Prostate gland (tissue), 2 donors: Measurements from ENCODE around the gene GPER1. TPM values are rescaled to one million over a fixed set of nuclear protein-coding genes. Genes with fewer than 3 reads are reported as not detected.
"Not testable (repeated sequence)": the region's sequence is repeated elsewhere in the genome, so short reads cannot be mapped to it uniquely, and the experiment has no call there.

ENCODE experiments used
- DNase-seq: peaks from one replicate; pipeline ENCODE4 v3.0.0-alpha.2; 2019; ENCODE audit warnings: low spot score
- H3K27ac ChIP-seq, 2 donors: fragments of 200-600 bp; sonication (generic); 2 replicates each; pipeline ENCODE4 v1.5.1; 2017 to 2019
- H3K27me3 ChIP-seq: fragments of 200-600 bp; sonication (generic); replicated peaks from 2 replicates; pipeline ENCODE4 v1.5.1; 2019; ENCODE audit not compliant: insufficient read depth
- H3K36me3 ChIP-seq, 2 donors: fragments of 200-600 bp; sonication (generic); 1 replicate in 1 of 2; 2 replicates in 1 of 2; pipeline versions ENCODE4 v1.5.1 to v1.8.1; 2017 to 2019
- H3K4me1 ChIP-seq: fragments of 200-600 bp; sonication (generic); replicated peaks from 2 replicates; pipeline ENCODE4 v1.5.1; 2019
- H3K4me3 ChIP-seq, 2 donors: fragments of 200-600 bp; sonication (generic); 2 replicates each; pipeline ENCODE4 v1.5.1; 2017 to 2019
- H3K9me3 ChIP-seq: fragments of 200-600 bp; sonication (generic); 2 replicates; pipeline ENCODE4 v1.5.1; 2017
- POLR2A ChIP-seq: fragments of 450-650 bp; IDR thresholded peaks from one replicate; pipeline ENCODE4 v1.6.1; 2016; ENCODE audit warnings: antibody characterized with exemption, mild to moderate bottlenecking
- POLR2AphosphoS5 ChIP-seq: sonication (generic); formaldehyde crosslinking; IDR thresholded peaks from one replicate; pipeline ENCODE4 v1.6.1; 2017; ENCODE audit warnings: antibody characterized with exemption
- WGBS: methylation state at CpG from one replicate; pipeline ENCODE4 v1.1.5; 2018; 5-methylcytosine and 5-hydroxymethylcytosine counted together
- intact Hi-C: fragments of 100-400 bp; cut with DNase I; formaldehyde crosslinking; loops from one replicate; pipeline ENCODE4 v1.14.2; 2022
- total RNA-seq, 2 donors: library from RNA; depleted of rRNA; stranded (reverse); fragments of >200 nt; gene quantifications; one replicate each; pipeline ENCODE4 v1.1.0, GENCODE V29; 2016
- TF ChIP-seq, protein P1 (sequence below), 4 experiments: fragments of 200-600 bp in 2 of 4; fragments of 450-650 bp in 2 of 4; sonication (generic) in 2 of 4; IDR thresholded peaks; 1 replicate in 3 of 4; 2 replicates in 1 of 4; pipeline ENCODE4 v1.5.1; 2016 to 2019; ENCODE audit warnings: antibody characterized with exemption in 4 of 4, mild to moderate bottlenecking in 2 of 4, moderate library complexity in 2 of 4

GPER1 gene
- total RNA-seq, 2 donors from 2014 or later = 7.4 to 11.5 TPM

DNA sequence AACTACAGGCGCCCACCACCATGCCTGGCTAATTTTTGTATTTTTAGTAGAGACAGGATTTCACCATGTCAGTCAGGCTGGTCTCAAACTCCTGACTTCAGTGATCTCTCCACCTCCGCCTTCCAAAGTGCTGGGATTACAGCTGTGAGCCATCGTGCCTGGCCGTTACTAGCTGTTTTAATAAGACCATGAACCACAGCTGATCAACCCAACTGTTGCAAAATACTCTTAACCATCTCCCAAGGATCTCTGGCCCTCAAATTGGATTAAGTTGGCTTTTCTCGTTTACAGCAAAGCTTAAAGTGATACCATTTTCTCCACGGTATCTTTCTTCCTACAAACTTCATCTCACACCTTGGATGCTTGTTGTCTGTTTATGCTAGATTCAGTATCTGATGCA, 53.7 kb downstream of the GPER1 start:
- no peak for TF ChIP-seq POLR2AphosphoS5
- TF ChIP-seq, protein P1, sequence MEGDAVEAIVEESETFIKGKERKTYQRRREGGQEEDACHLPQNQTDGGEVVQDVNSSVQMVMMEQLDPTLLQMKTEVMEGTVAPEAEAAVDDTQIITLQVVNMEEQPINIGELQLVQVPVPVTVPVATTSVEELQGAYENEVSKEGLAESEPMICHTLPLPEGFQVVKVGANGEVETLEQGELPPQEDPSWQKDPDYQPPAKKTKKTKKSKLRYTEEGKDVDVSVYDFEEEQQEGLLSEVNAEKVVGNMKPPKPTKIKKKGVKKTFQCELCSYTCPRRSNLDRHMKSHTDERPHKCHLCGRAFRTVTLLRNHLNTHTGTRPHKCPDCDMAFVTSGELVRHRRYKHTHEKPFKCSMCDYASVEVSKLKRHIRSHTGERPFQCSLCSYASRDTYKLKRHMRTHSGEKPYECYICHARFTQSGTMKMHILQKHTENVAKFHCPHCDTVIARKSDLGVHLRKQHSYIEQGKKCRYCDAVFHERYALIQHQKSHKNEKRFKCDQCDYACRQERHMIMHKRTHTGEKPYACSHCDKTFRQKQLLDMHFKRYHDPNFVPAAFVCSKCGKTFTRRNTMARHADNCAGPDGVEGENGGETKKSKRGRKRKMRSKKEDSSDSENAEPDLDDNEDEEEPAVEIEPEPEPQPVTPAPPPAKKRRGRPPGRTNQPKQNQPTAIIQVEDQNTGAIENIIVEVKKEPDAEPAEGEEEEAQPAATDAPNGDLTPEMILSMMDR (IDR thresholded peaks at IDR 0.05) = no peak
- TF ChIP-seq POLR2A = no peak
- intact Hi-C loops = no loop called here
- Histone ChIP-seq H3K27me3 (no peaks in the 10 kb centered on the region), H3K36me3 (no peaks in the 10 kb centered on the region), H3K9me3 (no peaks in the 10 kb centered on the region), H3K4me3 (no peak overlapping the region), H3K27ac (no peak overlapping the region), H3K4me1 (peaks cover 3% of the 10 kb centered on the region)
- DNase-seq = no peak
- 81% methylated on average over 6 of the region's 6 CpGs for WGBS

DNA sequence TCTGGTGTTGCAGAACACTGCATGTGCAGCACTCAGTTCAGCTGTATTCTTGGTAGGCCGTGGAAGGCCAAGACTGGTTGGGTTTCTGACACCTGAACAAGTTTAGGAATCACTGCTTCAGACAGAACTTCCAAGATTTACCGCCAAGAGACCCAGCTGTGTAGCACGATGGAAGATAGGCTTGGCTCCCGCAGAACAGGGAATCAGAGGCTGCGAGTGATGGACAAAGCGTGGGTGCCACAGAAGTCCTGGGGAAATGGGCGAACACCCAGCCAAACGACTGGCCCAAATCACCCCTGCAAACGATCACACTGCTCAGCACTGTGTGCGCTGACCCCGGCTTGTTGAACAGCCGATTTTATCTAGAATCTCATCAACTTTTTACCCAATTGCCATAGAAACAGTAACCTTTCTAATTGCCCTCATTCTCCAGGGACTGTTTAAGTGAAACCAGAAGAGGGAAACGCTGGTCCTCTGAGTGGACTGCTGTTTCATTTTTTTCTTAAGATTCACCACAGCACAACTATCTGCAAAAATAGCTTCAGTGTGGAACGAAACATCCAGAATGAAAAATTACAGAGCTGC, 54.2 kb downstream of the GPER1 start:
- no peaks in the 10 kb centered on the region for H3K9me3 ChIP-seq
- no peak overlapping the region for H3K4me3 ChIP-seq
- no peaks in the 10 kb centered on the region for H3K36me3 ChIP-seq
- no peak overlapping the region for H3K27ac ChIP-seq
- peaks cover under 1% of the 10 kb centered on the region for H3K4me1 ChIP-seq
- H3K27me3 ChIP-seq = no peaks in the 10 kb centered on the region
- WGBS = 63% methylated on average over 14 of the region's 14 CpGs
- intact Hi-C loops = no loop called here
- DNase-seq = no peak
- TF ChIP-seq POLR2A (no peak), POLR2AphosphoS5 (no peak)
- TF ChIP-seq, protein P1 (IDR thresholded peaks at IDR 0.05) = no peak

DNA sequence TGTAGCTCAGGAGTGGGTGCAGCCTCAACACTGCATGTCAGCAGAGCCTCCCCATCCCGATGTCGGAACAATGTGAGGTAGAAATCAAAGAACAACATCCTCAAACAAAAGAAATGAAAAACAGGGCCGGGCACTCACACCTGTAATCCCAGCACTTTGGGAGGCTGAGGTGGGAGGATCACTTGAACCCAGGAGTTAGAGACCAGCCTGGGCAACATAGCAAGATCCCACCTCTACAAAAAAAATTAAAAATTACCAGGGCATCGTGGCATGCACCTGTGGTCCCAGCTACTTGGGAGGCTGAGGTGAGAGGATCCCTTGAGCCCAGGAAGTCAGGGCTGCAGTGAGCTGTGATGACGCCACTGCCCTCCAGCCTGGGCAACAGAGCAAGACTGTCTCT, 55.1 kb downstream of the GPER1 start:
- H3K36me3 ChIP-seq, H3K9me3 ChIP-seq, H3K4me3 ChIP-seq, DNase-seq, H3K27ac ChIP-seq, H3K4me1 ChIP-seq, H3K27me3 ChIP-seq, intact Hi-C loops: not testable (repeated sequence)
- WGBS = 86% methylated on average over 5 of the region's 5 CpGs

Other genes with a start within 250 kb of the GPER1 start
- gene GET4, start 211.6 kb upstream of the GPER1 start, total RNA-seq = 10 to 100 TPM; 50.0 to 91.9 TPM
- gene ADAP1, start 133.4 kb upstream of the GPER1 start, total RNA-seq = 1 to 10 TPM; 5.9 to 8.3 TPM
- 10 to 100 TPM; 11.3 to 17.0 TPM for gene COX19, start 112.6 kb upstream of the GPER1 start, total RNA-seq
- gene CYP2W1, start 104.9 kb upstream of the GPER1 start, total RNA-seq = 1 to 10 TPM; 3.1 to 4.0 TPM
- 10 to 100 TPM in 1 of 2 donors, 1 to 10 TPM in 1; 6.1 to 25.9 TPM for gene GPR146, start 43.6 kb upstream of the GPER1 start, total RNA-seq
- gene ZFAND2A, start 72.1 kb downstream of the GPER1 start, total RNA-seq = 10 to 100 TPM; 25.0 to 36.3 TPM
- not detected for gene UNCX, start 144.8 kb downstream of the GPER1 start, total RNA-seq